HG03060 (cell line): Measurements from ENCODE around the gene CDKN2C.
"Not testable (repeated sequence)": the region's sequence is repeated elsewhere in the genome, so short reads cannot be mapped to it uniquely, and the experiment has no call there.

Source experiments
- ATAC-seq: cut with Tn5 transposase; IDR thresholded peaks from one replicate; pipeline ENCODE4 v1.9.1; 2021; ENCODE audit warnings: low read depth, moderate number of reproducible peaks; ENCODE audit not compliant: unreplicated experiment

The CDKN2C gene

DNA sequence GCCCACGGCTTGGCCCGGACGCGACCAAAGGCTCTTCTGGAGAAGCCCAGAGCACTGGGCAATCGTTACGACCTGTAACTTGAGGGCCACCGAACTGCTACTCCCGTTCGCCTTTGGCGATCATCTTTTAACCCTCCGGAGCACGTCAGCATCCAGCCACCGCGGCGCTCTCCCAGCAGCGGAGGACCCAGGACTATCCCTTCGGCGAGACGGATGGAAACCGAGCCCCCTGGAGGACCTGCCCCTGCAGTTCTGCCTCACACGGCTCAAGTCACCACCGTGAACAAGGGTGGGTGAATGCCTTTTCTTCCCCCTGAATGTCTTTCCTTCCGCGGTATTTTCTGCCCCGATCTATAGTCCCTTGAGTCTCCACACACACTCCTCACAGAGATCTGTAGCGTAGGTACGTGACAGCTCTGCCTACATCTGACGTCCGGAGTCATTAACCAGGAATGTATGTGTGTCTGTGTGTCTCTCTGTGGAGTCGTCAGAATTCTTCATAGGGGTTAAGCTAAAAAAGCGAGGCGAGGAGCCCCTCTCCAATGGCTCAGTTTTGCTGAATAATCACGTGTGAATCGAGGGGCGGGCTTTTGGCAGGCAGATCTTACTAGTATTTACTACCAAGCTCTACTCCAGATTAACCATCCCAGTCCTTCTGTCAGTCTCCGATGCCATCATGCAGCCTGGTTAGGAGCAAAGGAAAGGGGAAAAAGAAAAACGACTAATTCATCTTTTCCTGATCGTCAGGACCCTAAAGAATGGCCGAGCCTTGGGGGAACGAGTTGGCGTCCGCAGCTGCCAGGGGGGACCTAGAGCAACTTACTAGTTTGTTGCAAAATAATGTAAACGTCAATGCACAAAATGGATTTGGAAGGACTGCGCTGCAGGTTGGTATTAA lies at the start of gene CDKN2C:
CDKN2C (plus strand) TSS at position 635 of the 898 bp plus-strand sequence; CDS start at position 759, 124 bp downstream.
- ATAC-seq, result no peak

- ATAC-seq, result no peak
Observed at GRCh38 chr1:50920409-50920808, 49.6 kb upstream of the CDKN2C start.

GRCh38 chr1:50921029-50921428 lies 49.0 kb upstream of the CDKN2C start:
- ATAC-seq, result no peak

- no peak for ATAC-seq
Observed at GRCh38 chr1:50923564-50923963, 46.5 kb upstream of the CDKN2C start.

DNA sequence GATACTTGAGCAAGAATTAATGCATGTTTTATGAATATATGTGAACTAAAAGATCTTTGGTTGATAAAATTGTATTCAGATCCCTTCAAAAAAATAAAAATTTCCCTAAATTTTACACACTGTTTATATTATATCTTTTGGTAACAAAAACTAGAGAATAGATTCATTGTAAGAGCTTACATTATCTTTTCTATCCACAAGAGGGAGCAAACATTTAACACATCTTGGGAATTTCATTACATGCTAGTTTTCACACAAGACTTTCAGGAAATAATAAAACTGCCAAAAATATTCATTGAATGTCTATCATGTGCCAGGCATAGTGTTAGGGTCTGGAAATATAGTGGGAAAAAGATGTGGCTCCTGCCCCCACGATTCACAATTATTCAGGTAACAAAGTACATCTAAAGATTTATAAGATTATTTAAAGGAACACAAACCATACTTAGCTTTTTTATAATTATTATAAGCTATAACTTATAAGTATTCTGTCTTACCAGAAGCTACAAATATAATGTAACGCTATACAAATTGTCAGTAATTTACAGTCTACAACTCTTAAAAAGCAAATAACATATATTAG lies 40.6 kb upstream of the CDKN2C start:
- no peak for ATAC-seq

GRCh38 chr1:50930193-50930592 lies 39.9 kb upstream of the CDKN2C start:
- no peak for ATAC-seq

GRCh38 chr1:50930965-50931737 lies 38.9 kb upstream of the CDKN2C start:
- ATAC-seq, result no peak

- ATAC-seq, result not testable (repeated sequence)
Observed at GRCh38 chr1:50932043-50932442, 38.0 kb upstream of the CDKN2C start.

GRCh38 chr1:50933770-50934169 lies 36.3 kb upstream of the CDKN2C start:
- ATAC-seq, result not testable (repeated sequence)

GRCh38 chr1:50934838-50935237 lies 35.2 kb upstream of the CDKN2C start:
- ATAC-seq, result no peak

DNA sequence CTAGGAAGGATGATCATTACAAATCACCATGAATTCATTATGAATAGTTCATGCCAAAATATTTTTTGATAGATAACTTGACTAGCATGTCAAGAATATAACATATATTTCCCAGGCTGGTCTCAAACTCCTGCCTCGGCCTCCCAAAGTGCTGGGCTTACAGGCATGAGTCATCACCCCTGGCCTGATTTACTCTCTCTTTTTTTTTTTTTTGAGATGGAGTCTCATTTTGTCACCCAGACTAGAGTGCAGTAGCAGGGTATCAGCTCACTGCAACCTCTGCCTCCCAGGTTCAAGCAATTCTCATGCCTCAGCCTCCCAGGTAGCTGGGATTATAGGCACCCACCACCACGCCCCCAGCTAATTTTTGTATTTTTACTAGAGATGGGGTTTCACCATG lies 34.8 kb upstream of the CDKN2C start:
- ATAC-seq, result not testable (repeated sequence)

- ATAC-seq, result no peak
Observed at GRCh38 chr1:50936321-50936720, 33.7 kb upstream of the CDKN2C start.

GRCh38 chr1:50940291-50940690 lies 29.8 kb upstream of the CDKN2C start:
- no peak for ATAC-seq

GRCh38 chr1:50942334-50942733 lies 27.7 kb upstream of the CDKN2C start:
- ATAC-seq, result no peak

DNA sequence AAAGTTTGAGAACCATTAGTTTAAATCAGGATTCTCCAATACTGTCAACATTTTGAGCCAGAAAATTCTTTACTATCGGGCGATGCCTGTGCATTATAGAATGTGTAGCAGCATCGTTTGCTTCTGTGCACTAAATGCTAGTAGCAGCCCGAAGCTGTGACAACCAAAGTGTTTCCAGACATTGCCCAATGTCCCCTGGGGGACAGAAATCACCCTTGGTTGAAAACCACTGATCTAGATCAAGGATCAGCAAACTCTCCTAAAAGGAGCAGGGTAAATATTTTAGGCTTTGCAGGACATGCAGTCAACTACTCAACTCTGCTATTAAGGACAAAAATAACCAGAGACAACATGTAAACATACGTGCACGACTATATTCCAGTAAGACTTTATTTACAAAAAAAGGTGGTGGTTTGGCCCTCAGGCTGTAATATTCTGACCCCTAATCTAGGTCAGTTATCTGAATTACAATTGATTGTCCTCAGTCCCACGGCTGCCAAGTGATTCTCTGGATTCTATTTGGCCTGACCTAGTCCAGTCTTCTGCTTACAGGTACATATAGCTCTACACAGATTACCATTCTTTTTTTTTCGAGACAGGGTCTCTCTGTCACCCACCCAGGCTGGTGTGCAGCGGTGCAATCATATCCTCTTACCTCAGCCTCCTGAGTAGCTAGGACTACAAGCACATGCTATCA lies 20.6 kb upstream of the CDKN2C start:
- no peak for ATAC-seq

DNA sequence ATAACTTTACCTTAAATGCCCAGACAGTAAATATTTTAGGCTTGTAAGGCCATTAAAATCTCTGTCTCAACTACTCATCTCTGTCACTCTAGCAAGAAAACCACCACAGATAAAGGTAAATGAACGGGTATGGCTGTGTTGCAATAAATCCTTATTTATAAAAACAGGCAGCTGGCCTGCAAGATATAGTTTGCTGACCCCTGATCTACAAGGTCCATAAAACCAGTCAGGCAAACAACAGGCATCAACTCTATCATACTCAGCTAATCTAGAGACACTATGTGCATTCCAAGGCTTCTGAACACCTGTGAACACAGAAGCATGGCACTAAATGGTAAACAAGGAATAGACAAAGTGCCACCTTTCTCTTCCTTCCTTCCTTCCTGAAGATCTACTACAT lies 19.6 kb upstream of the CDKN2C start:
- ATAC-seq, result no peak

DNA sequence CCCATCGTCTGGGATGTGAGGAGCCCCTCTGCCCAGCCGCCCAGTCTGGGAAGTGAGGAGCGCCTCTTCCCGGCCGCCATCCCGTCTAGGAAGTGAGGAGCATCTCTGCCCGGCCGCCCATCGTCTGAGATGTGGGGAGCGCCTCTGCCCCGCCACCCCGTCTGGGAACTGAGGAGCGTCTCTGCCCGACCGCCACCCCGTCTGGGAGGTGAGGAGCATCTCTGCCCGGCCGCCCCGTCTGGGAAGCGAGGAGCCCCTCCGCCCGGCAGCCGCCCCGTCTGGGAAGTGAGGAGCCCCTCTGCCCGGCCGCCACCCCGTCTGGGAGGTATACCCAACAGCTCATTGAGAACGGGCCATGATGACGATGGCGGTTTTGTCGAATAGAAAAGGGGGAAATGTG lies 17.5 kb upstream of the CDKN2C start:
- not testable (repeated sequence) for ATAC-seq

- no peak for ATAC-seq
Observed at GRCh38 chr1:50955116-50955515, 14.9 kb upstream of the CDKN2C start.

GRCh38 chr1:50959303-50959912 lies 10.6 kb upstream of the CDKN2C start:
- peak; percentile 13 for ATAC-seq
